ENCODE data around the gene USP3. TPM values are rescaled to one million over a fixed set of nuclear protein-coding genes. Genes with fewer than 3 reads are reported as not detected.

The USP3 gene
- total and polyA plus RNA-seq, 2 donors, result 32.6 to 57.6 TPM

GRCh38 chr15:63500265-63501250, 3.8 kb upstream of the USP3 start:
- Histone ChIP-seq H3K4me1 (ENCODE audit: control insufficient read depth in 2 of 2, insufficient read depth in 2 of 2, low read length in 2 of 2) (peaks cover 16 to 73% of the 10 kb centered on the region in 2 donors), H3K4me3 (ENCODE audit: low read length in 2 of 2) (no peak overlapping the region), H3K27me3 (ENCODE audit: control insufficient read depth in 2 of 2, insufficient read depth in 1 of 2, low read length in 1 of 2) (peaks cover 0 to 33% of the 10 kb centered on the region in 2 donors), H3K27ac (ENCODE audit: low read depth in 1 of 2, low read length in 1 of 2) (peak overlapping the region; percentile 43 to 44), H3K36me3 (ENCODE audit: control insufficient read depth in 2 of 2, insufficient read depth in 2 of 2, low read length in 1 of 2) (no peaks in the 10 kb centered on the region), H3K9me3 (ENCODE audit: control insufficient read depth in 2 of 2, insufficient read depth in 1 of 2, low read length in 1 of 2) (no peaks in the 10 kb centered on the region)
- no peak for DNase-seq (ENCODE audit: low read depth in 6 of 9, low spot score in 9 of 9)
- 96% methylated on average over 8 of the region's 8 CpGs for WGBS

GRCh38 chr15:63501256-63502089, 2.9 kb upstream of the USP3 start:
- no peaks in the 10 kb centered on the region for H3K9me3 ChIP-seq (ENCODE audit: control insufficient read depth in 2 of 2, insufficient read depth in 1 of 2, low read length in 1 of 2)
- H3K4me3 ChIP-seq (ENCODE audit: low read length in 2 of 2), result no peak overlapping the region
- H3K4me1 ChIP-seq (ENCODE audit: control insufficient read depth in 2 of 2, insufficient read depth in 2 of 2, low read length in 2 of 2), result peaks cover 19 to 73% of the 10 kb centered on the region in 2 donors
- H3K27ac ChIP-seq (ENCODE audit: low read depth in 1 of 2, low read length in 1 of 2), result peak overlapping the region; percentile 59 to 71
- WGBS, result 41% methylated on average over 21 of the region's 21 CpGs
- peaks cover 0 to 33% of the 10 kb centered on the region in 2 donors for H3K27me3 ChIP-seq (ENCODE audit: control insufficient read depth in 2 of 2, insufficient read depth in 1 of 2, low read length in 1 of 2)
- DNase-seq (ENCODE audit: low read depth in 6 of 9, low spot score in 9 of 9), result peak in 1 of 9 donors; percentile 20
- H3K36me3 ChIP-seq (ENCODE audit: control insufficient read depth in 2 of 2, insufficient read depth in 2 of 2, low read length in 1 of 2), result no peaks in the 10 kb centered on the region

GRCh38 chr15:63502137-63502766, 2.1 kb upstream of the USP3 start:
- peak overlapping the region; percentile 43 to 93 for H3K27ac ChIP-seq (ENCODE audit: low read depth in 1 of 2, low read length in 1 of 2)
- peaks cover 22 to 68% of the 10 kb centered on the region in 2 donors for H3K4me1 ChIP-seq (ENCODE audit: control insufficient read depth in 2 of 2, insufficient read depth in 2 of 2, low read length in 2 of 2)
- H3K27me3 ChIP-seq (ENCODE audit: control insufficient read depth in 2 of 2, insufficient read depth in 1 of 2, low read length in 1 of 2), result peaks cover 0 to 33% of the 10 kb centered on the region in 2 donors
- no peak overlapping the region for H3K4me3 ChIP-seq (ENCODE audit: low read length in 2 of 2)
- H3K36me3 ChIP-seq (ENCODE audit: control insufficient read depth in 2 of 2, insufficient read depth in 2 of 2, low read length in 1 of 2), result no peaks in the 10 kb centered on the region
- no peak for DNase-seq (ENCODE audit: low read depth in 6 of 9, low spot score in 9 of 9)
- no peaks in the 10 kb centered on the region for H3K9me3 ChIP-seq (ENCODE audit: control insufficient read depth in 2 of 2, insufficient read depth in 1 of 2, low read length in 1 of 2)
- WGBS, result 97% methylated on average over 15 of the region's 15 CpGs

- Histone ChIP-seq H3K27ac (ENCODE audit: low read depth in 1 of 2, low read length in 1 of 2) (peak overlapping the region; percentile 93), H3K36me3 (ENCODE audit: control insufficient read depth in 2 of 2, insufficient read depth in 2 of 2, low read length in 1 of 2) (no peaks in the 10 kb centered on the region), H3K4me3 (ENCODE audit: low read length in 2 of 2) (peak overlapping the region; percentile 87 to 88), H3K4me1 (ENCODE audit: control insufficient read depth in 2 of 2, insufficient read depth in 2 of 2, low read length in 2 of 2) (peaks cover 15 to 63% of the 10 kb centered on the region in 2 donors), H3K27me3 (ENCODE audit: control insufficient read depth in 2 of 2, insufficient read depth in 1 of 2, low read length in 1 of 2) (peaks cover 0 to 33% of the 10 kb centered on the region in 2 donors), H3K9me3 (ENCODE audit: control insufficient read depth in 2 of 2, insufficient read depth in 1 of 2, low read length in 1 of 2) (no peaks in the 10 kb centered on the region)
- DNase-seq (ENCODE audit: low read depth in 6 of 9, low spot score in 9 of 9), result peak in 3 of 9 donors; percentile 33 to 71 (median 51)
- 26% methylated on average over 34 of the region's 34 CpGs for WGBS
Measured at GRCh38 chr15:63502843-63503738, 1.3 kb upstream of the USP3 start.

GRCh38 chr15:63503739-63504246, 600 bp upstream of the USP3 start:
- peak in 6 of 9 donors; percentile 54 to 89 (median 76) for DNase-seq (ENCODE audit: low read depth in 6 of 9, low spot score in 9 of 9)
- Histone ChIP-seq H3K4me3 (ENCODE audit: low read length in 2 of 2) (peak overlapping the region; percentile 87 to 88), H3K27me3 (ENCODE audit: control insufficient read depth in 2 of 2, insufficient read depth in 1 of 2, low read length in 1 of 2) (peaks cover 0 to 33% of the 10 kb centered on the region in 2 donors), H3K27ac (ENCODE audit: low read depth in 1 of 2, low read length in 1 of 2) (peak overlapping the region; percentile 93), H3K4me1 (ENCODE audit: control insufficient read depth in 2 of 2, insufficient read depth in 2 of 2, low read length in 2 of 2) (peaks cover 12 to 57% of the 10 kb centered on the region in 2 donors), H3K36me3 (ENCODE audit: control insufficient read depth in 2 of 2, insufficient read depth in 2 of 2, low read length in 1 of 2) (no peaks in the 10 kb centered on the region), H3K9me3 (ENCODE audit: control insufficient read depth in 2 of 2, insufficient read depth in 1 of 2, low read length in 1 of 2) (no peaks in the 10 kb centered on the region)
- under 1% methylated on average over 28 of the region's 28 CpGs for WGBS

- peak overlapping the region; percentile 87 to 88 for H3K4me3 ChIP-seq (ENCODE audit: low read length in 2 of 2)
- no peaks in the 10 kb centered on the region for H3K9me3 ChIP-seq (ENCODE audit: control insufficient read depth in 2 of 2, insufficient read depth in 1 of 2, low read length in 1 of 2)
- no peaks in the 10 kb centered on the region for H3K36me3 ChIP-seq (ENCODE audit: control insufficient read depth in 2 of 2, insufficient read depth in 2 of 2, low read length in 1 of 2)
- peak in 4 of 9 donors; percentile 35 to 78 (median 50) for DNase-seq (ENCODE audit: low read depth in 6 of 9, low spot score in 9 of 9)
- peaks cover 0 to 33% of the 10 kb centered on the region in 2 donors for H3K27me3 ChIP-seq (ENCODE audit: control insufficient read depth in 2 of 2, insufficient read depth in 1 of 2, low read length in 1 of 2)
- under 1% methylated on average over 79 of the region's 79 CpGs for WGBS
- peaks cover 14 to 52% of the 10 kb centered on the region in 2 donors for H3K4me1 ChIP-seq (ENCODE audit: control insufficient read depth in 2 of 2, insufficient read depth in 2 of 2, low read length in 2 of 2)
- H3K27ac ChIP-seq (ENCODE audit: low read depth in 1 of 2, low read length in 1 of 2), result peak overlapping the region; percentile 84 to 98
Measured at GRCh38 chr15:63504979-63505841, 817 bp downstream of the USP3 start.

GRCh38 chr15:63505842-63506222, 1.4 kb downstream of the USP3 start:
- peak overlapping the region; percentile 46 to 84 for H3K27ac ChIP-seq (ENCODE audit: low read depth in 1 of 2, low read length in 1 of 2)
- 12% methylated on average over 8 of the region's 8 CpGs for WGBS
- peaks cover 0 to 30% of the 10 kb centered on the region in 2 donors for H3K27me3 ChIP-seq (ENCODE audit: control insufficient read depth in 2 of 2, insufficient read depth in 1 of 2, low read length in 1 of 2)

More at GRCh38 chr15:63505842-63506222, 1.4 kb downstream of the USP3 start:
- Histone ChIP-seq H3K4me1 (ENCODE audit: control insufficient read depth in 2 of 2, insufficient read depth in 2 of 2, low read length in 2 of 2) (peaks cover 19 to 51% of the 10 kb centered on the region in 2 donors), H3K36me3 (ENCODE audit: control insufficient read depth in 2 of 2, insufficient read depth in 2 of 2, low read length in 1 of 2) (no peaks in the 10 kb centered on the region), H3K9me3 (ENCODE audit: control insufficient read depth in 2 of 2, insufficient read depth in 1 of 2, low read length in 1 of 2) (no peaks in the 10 kb centered on the region), H3K4me3 (ENCODE audit: low read length in 2 of 2) (peak overlapping the region; percentile 77 to 88)
- DNase-seq (ENCODE audit: low read depth in 6 of 9, low spot score in 9 of 9), result no peak
